Subcutaneous adipose tissue (tissue), 4 donors: ENCODE data around the gene ARV1. TPM values are rescaled to one million over a fixed set of nuclear protein-coding genes. Genes with fewer than 3 reads are reported as not detected.

ENCODE experiments used
- total RNA-seq, 4 donors: library from RNA; depleted of rRNA; stranded (reverse); fragments of >200 nt; gene quantifications; one replicate each; pipeline ENCODE4 v1.1.0, GENCODE V29; 2016
- TF ChIP-seq, protein P1 (sequence below): fragments of 450-650 bp; IDR thresholded peaks from one replicate; pipeline ENCODE4 v1.5.1; 2016; ENCODE audit warnings: low read depth, mild to moderate bottlenecking, control low read depth, antibody characterized with exemption, moderate library complexity

ARV1 gene
- total RNA-seq, 4 donors from 2014 or later = 15.4 to 32.6 (median 19.5) TPM

DNA sequence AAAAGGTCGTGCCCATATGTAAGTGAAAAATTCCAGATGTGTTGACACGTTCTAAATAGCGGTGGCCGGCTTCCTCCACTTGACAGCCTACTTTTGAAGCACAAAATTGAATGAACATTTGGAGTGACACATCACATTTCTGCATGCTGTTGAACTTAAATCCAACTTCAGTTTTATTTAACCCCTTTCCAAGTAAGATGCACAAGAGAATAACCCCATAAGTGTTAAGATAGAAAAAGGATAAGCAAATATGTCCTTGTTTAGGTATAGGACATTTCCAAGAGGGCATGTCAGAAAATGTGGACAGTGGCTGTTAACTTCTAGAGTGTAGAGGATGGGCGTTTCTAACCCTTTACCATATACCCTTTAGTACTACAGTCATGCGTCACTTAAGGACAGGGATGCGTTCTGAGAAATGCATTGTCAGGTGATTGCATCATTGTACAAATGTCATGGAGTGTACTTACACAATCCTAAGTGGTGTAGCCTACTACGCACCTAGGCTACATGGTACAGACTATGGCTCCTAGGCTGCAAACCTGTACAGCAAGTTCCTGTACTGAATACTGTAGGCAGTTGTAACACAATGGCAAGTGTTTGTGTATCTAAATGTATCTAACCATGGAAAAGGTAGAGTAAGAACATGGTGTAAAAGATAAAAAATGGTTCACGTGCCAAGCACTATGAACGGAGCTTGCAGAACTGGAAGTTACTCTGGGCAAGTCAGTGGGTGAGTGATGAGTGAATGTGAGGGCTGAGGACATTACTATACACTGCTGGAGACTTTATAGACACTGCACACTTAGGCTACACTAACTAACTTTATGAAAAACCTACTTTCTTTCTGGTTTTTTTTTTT lies 70.5 kb downstream of the ARV1 start:
- TF ChIP-seq, protein P1, sequence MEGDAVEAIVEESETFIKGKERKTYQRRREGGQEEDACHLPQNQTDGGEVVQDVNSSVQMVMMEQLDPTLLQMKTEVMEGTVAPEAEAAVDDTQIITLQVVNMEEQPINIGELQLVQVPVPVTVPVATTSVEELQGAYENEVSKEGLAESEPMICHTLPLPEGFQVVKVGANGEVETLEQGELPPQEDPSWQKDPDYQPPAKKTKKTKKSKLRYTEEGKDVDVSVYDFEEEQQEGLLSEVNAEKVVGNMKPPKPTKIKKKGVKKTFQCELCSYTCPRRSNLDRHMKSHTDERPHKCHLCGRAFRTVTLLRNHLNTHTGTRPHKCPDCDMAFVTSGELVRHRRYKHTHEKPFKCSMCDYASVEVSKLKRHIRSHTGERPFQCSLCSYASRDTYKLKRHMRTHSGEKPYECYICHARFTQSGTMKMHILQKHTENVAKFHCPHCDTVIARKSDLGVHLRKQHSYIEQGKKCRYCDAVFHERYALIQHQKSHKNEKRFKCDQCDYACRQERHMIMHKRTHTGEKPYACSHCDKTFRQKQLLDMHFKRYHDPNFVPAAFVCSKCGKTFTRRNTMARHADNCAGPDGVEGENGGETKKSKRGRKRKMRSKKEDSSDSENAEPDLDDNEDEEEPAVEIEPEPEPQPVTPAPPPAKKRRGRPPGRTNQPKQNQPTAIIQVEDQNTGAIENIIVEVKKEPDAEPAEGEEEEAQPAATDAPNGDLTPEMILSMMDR = no peak

Other genes starting within 250 kb of the ARV1 start
- not detected for gene CAPN9, start 231.7 kb upstream of the ARV1 start, total RNA-seq
- gene C1orf198, start 110.6 kb upstream of the ARV1 start, total RNA-seq = 100 to 1,000 TPM in 1 of 4 donors, 10 to 100 TPM in 3; 37.4 to 103 (median 48.1) TPM
- 10 to 100 TPM; 24.4 to 43.0 (median 26.1) TPM for gene TTC13, start 233 bp upstream of the ARV1 start, total RNA-seq
- 100 to 1,000 TPM in 3 of 4 donors, 10 to 100 TPM in 1; 69.5 to 222 (median 140) TPM for gene FAM89A, start 61.2 kb downstream of the ARV1 start, total RNA-seq
- 1 to 10 TPM in 1 of 4 donors, under 1 TPM in 3; under 0.01 to 1.3 (median 0.25) TPM for gene TRIM67, start 183.0 kb downstream of the ARV1 start, total RNA-seq